K562 (cell line): ENCODE data around the gene PLCB1. TPM values are rescaled to one million over a fixed set of nuclear protein-coding genes. Genes with fewer than 3 reads are reported as not detected.

Experiments used
- ATAC-seq: fragments of 200-7000 bp; cut with Tn5 transposase; 3 replicates; pipeline ENCODE4 v1.9.1; 2020; ENCODE audit warnings: moderate library complexity
- BruUV-seq: library from RNA; stranded (reverse); fragments of 400-500 nt; replicated peaks from 2 replicates; lab custom pipeline; 2021; lab: Mats Ljungman, UMichigan
- CTCF ChIA-PET: fragments of 300-600 bp; formaldehyde crosslinking; extraction: SDS; loops from one replicate; lab custom pipeline; 2021; ENCODE audit warnings: low intra/inter-chr PET ratio; lab: Yijun Ruan, JAX
- POLR2A ChIA-PET: fragments of 300-600, 350-650 bp; sonication (Branson Sonifier 250); formaldehyde crosslinking; extraction: SDS; loops from one replicate; lab custom pipeline; 2021; ENCODE audit warnings: antibody characterized with exemption, inconsistent platforms; lab: Yijun Ruan, JAX
- DNase-seq, 4 experiments: peaks; one replicate each; pipeline versions ENCODE4 v3.0.0 to v3.0.0-alpha.2; 2011 to 2018; ENCODE audit warnings: low spot score in 3 of 4, mixed read lengths in 3 of 4; ENCODE audit errors: extremely low read depth in 1 of 4
- FAIRE-seq: peaks from 2 replicates; lab custom pipeline; 2011; peaks lifted over from hg19 to GRCh38; lab: Jason Lieb, UNC
- H2AFZ ChIP-seq: 2 replicates; pipeline ENCODE4 v1.6.0; 2011; ENCODE audit warnings: low read depth, low read length, control low read depth, inconsistent platforms
- H3K27ac ChIP-seq: fragments of 200-600 bp; 3 replicates; pipeline ENCODE4 v1.8.0; 2011; ENCODE audit warnings: low read depth, mild to moderate bottlenecking, control low read depth, inconsistent platforms, low read length, moderate library complexity, mixed read lengths; ENCODE audit errors: extremely low read depth
- H3K27me3 ChIP-seq, 2 experiments: fragments of 300-600 bp in 1 of 2; 2 replicates in 1 of 2; 3 replicates in 1 of 2; pipeline versions ENCODE4 v1.6.0 to v1.8.0; 2011; ENCODE audit warnings: inconsistent platforms in 2 of 2, low read length in 2 of 2, mild to moderate bottlenecking in 1 of 2, mixed read lengths in 1 of 2, moderate library complexity in 1 of 2; ENCODE audit not compliant: control insufficient read depth in 2 of 2, insufficient read depth in 2 of 2
- H3K36me3 ChIP-seq: fragments of 300-600 bp; 3 replicates; pipeline ENCODE4 v1.8.0; 2011; ENCODE audit warnings: mild to moderate bottlenecking, low read length, inconsistent platforms; ENCODE audit not compliant: control insufficient read depth, insufficient read depth
- H3K4me1 ChIP-seq, 2 experiments: fragments of 200-600 bp in 1 of 2; replicated peaks in 1 of 2; 2 replicates in 1 of 2; 3 replicates in 1 of 2; pipeline versions ENCODE4 v1.5.1 to v1.8.0; 2011; ENCODE audit warnings: inconsistent platforms in 2 of 2, low read length in 2 of 2, mild to moderate bottlenecking in 1 of 2, mixed read lengths in 1 of 2, moderate library complexity in 1 of 2; ENCODE audit not compliant: control insufficient read depth in 2 of 2, insufficient read depth in 2 of 2
- H3K4me2 ChIP-seq: 2 replicates; pipeline ENCODE4 v1.6.1; 2011; ENCODE audit warnings: low read length, control low read depth, inconsistent platforms, mixed read lengths; ENCODE audit not compliant: insufficient read depth
- H3K4me3 ChIP-seq: fragments of 200-600 bp; sonication (generic), shearing (Covaris generic); 2 replicates; pipeline ENCODE4 v1.5.1; 2016; ENCODE audit warnings: control low read depth, inconsistent platforms
- H3K79me2 ChIP-seq: fragments of 200-600 bp; 3 replicates; pipeline ENCODE4 v1.8.0; 2011; ENCODE audit warnings: low read length, inconsistent platforms; ENCODE audit not compliant: control insufficient read depth, insufficient read depth
- H3K9ac ChIP-seq, 2 experiments: 2 replicates each; pipeline versions ENCODE4 v1.6.0 to v1.6.1; 2011; ENCODE audit warnings: low read depth in 2 of 2, low read length in 2 of 2, control low read depth in 1 of 2, inconsistent platforms in 1 of 2, mild to moderate bottlenecking in 1 of 2, mixed read lengths in 1 of 2; ENCODE audit not compliant: insufficient read depth in 1 of 2
- H3K9me1 ChIP-seq: one replicate; pipeline ENCODE4 v1.6.0; 2011; ENCODE audit warnings: inconsistent platforms, mild to moderate bottlenecking, low read length, moderate library complexity; ENCODE audit not compliant: control insufficient read depth, insufficient read depth
- H3K9me3 ChIP-seq: replicated peaks from 2 replicates; pipeline ENCODE4 v1.5.1; 2011; ENCODE audit warnings: low read depth, low read length, inconsistent platforms; ENCODE audit not compliant: control insufficient read depth, insufficient read depth
- H4K20me1 ChIP-seq: replicated peaks from 2 replicates; pipeline ENCODE4 v1.6.1; 2011; ENCODE audit warnings: low read length, inconsistent platforms, mixed read lengths; ENCODE audit not compliant: control insufficient read depth, insufficient read depth
- BMI1 ChIP-seq: fragments of 150-350 bp; IDR thresholded peaks from 2 replicates; pipeline ENCODE4 v1.6.1; 2014; ENCODE audit warnings: low read length
- CAMTA2 ChIP-seq: fragments of 250-450 bp; sonication (Bioruptor Pico); conservative IDR thresholded peaks from 2 replicates; pipeline ENCODE4 v1.5.1; 2022
- CHD1 ChIP-seq: fragments of 200-600 bp; sonication (generic); IDR thresholded peaks from one replicate; pipeline ENCODE4 v1.6.1; 2012; ENCODE audit warnings: mild to moderate bottlenecking, moderate library complexity, low read length, inconsistent platforms
- CHD4 ChIP-seq: fragments of 200-600 bp; sonication (generic); IDR thresholded peaks from 3 replicates; pipeline ENCODE4 v1.6.1; 2012; ENCODE audit warnings: low read depth, mild to moderate bottlenecking, mixed read lengths, low read length, inconsistent platforms; ENCODE audit not compliant: insufficient read depth, insufficient replicate concordance, poor library complexity, severe bottlenecking
- FOXA1 ChIP-seq: fragments of 450-650 bp; IDR thresholded peaks from 2 replicates; pipeline ENCODE4 v1.6.1; 2016; ENCODE audit warnings: mild to moderate bottlenecking, borderline replicate concordance
- FOXK1 ChIP-seq: sonication (generic); formaldehyde crosslinking; IDR thresholded peaks from 2 replicates; pipeline ENCODE4 v1.8.0; 2022; ENCODE audit warnings: missing genetic modification reagents, mild to moderate bottlenecking, borderline replicate concordance
- HDAC1 ChIP-seq, 2 experiments: fragments of 450-650 bp; IDR thresholded peaks; 2 replicates each; pipeline ENCODE4 v1.6.1; 2016 to 2017; ENCODE audit warnings: inconsistent platforms in 1 of 2, mild to moderate bottlenecking in 1 of 2, moderate library complexity in 1 of 2
- KDM4B ChIP-seq, 2 experiments: fragments of 450-650 bp in 1 of 2; sonication (generic) in 1 of 2; IDR thresholded peaks; 2 replicates each; pipeline ENCODE4 v1.6.1; 2016 to 2017; ENCODE audit warnings: borderline replicate concordance in 2 of 2, antibody characterized with exemption in 1 of 2, low read depth in 1 of 2, mild to moderate bottlenecking in 1 of 2
- KDM5B ChIP-seq: fragments of 200-600 bp; sonication (generic); IDR thresholded peaks from 2 replicates; pipeline ENCODE4 v1.6.1; 2012; ENCODE audit warnings: low read depth, mild to moderate bottlenecking, moderate library complexity, low read length, control low read depth, inconsistent platforms; ENCODE audit not compliant: insufficient replicate concordance
- MCM3 ChIP-seq: fragments of 450-650 bp; IDR thresholded peaks from 2 replicates; pipeline ENCODE4 v1.6.1; 2016
- PRPF4 ChIP-seq: fragments of 200-400 bp; formaldehyde crosslinking; IDR thresholded peaks from one replicate; pipeline ENCODE4 v1.6.1; 2017; ENCODE audit warnings: low read length, low read depth, mild to moderate bottlenecking; ENCODE audit not compliant: insufficient read depth, poor library complexity, severe bottlenecking
- WHSC1 ChIP-seq: IDR thresholded peaks from one replicate; pipeline ENCODE4 v1.6.1; 2012; ENCODE audit warnings: low read length, control low read depth, inconsistent platforms
- XRCC3 ChIP-seq: fragments of 450-650 bp; IDR thresholded peaks from 2 replicates; pipeline ENCODE4 v1.6.1; 2017; ENCODE audit warnings: mild to moderate bottlenecking, moderate library complexity
- ZBTB7A ChIP-seq: IDR thresholded peaks from 2 replicates; pipeline ENCODE4 v1.6.1; 2011; ENCODE audit warnings: low read depth, mild to moderate bottlenecking, low read length, moderate library complexity, borderline replicate concordance; ENCODE audit not compliant: control insufficient read depth
- WGBS: fragments of 100-300 bp; shearing (Covaris generic); methylation state at CpG from one replicate; pipeline ENCODE4 v1.1.6; 2016; ENCODE audit warnings: low coverage, mixed read lengths; ENCODE audit not compliant: insufficient coverage; ENCODE audit errors: missing lambda C conversion rate; 5-methylcytosine and 5-hydroxymethylcytosine counted together
- in situ Hi-C: fragments of 300-500 bp; cut with MboI; formaldehyde crosslinking; loops from 4 replicates; pipeline ENCODE4 v1.15.0; 2018; ENCODE audit warnings: inconsistent platforms, mixed read lengths
- intact Hi-C: fragments of 100-400 bp; cut with micrococcal nuclease; formaldehyde crosslinking; loops from 2 replicates; pipeline ENCODE4 v1.14.2; 2022
- polyA plus RNA-seq, 8 experiments: library from polyadenylated mRNA; depleted of rRNA in 4 of 8; stranded (reverse) in 5 of 8; unstranded in 3 of 8; fragments of >200 nt; fragmentation: Nextera tagmentation in 2 of 8; fragmentation: Illumina TruSeq in 1 of 8; extraction: Ambion mirVana in 2 of 8; extraction: Trizol in 1 of 8; gene quantifications; 2 replicates each; pipeline versions ENCODE4 v1.2.1 to v1.2.3, GENCODE V29; 2011 to 2014; ENCODE audit warnings: inconsistent platforms in 1 of 8, missing spikeins in 1 of 8
- total RNA-seq, 7 experiments: library from RNA; depleted of rRNA in 6 of 7; stranded (reverse); fragments of >200 nt in 6 of 7; fragmentation: Illumina TruSeq in 2 of 7; extraction: Trizol in 2 of 7; gene quantifications; 2 replicates each; pipeline versions ENCODE4 v1.2.1 to v1.2.3, GENCODE V29; 2011 to 2021; ENCODE audit warnings: low replicate concordance in 1 of 7
- TF ChIP-seq, protein P1 (sequence below): fragments of 250-450 bp; sonication (Bioruptor Pico); IDR thresholded peaks from 2 replicates; pipeline ENCODE4 v1.4.0; 2020
- TF ChIP-seq, protein P2 (sequence below): fragments of 250-450 bp; sonication (Bioruptor Pico); IDR thresholded peaks from 2 replicates; pipeline ENCODE4 v1.4.0; 2020; ENCODE audit warnings: mild to moderate bottlenecking, moderate library complexity
- TF ChIP-seq, protein P3 (sequence below): IDR thresholded peaks from 2 replicates; pipeline ENCODE4 v1.6.1; 2011; ENCODE audit warnings: borderline replicate concordance, low read depth, mild to moderate bottlenecking, moderate library complexity, low read length; ENCODE audit not compliant: insufficient read depth, poor library complexity, severe bottlenecking

PLCB1 gene
- total and polyA plus RNA-seq, 9 of the 15 experiments (the other 6 are each of a cell fraction or from before 2014, with no cell fraction given), result 0.34 to 3.1 (median 1.3) TPM

DNA sequence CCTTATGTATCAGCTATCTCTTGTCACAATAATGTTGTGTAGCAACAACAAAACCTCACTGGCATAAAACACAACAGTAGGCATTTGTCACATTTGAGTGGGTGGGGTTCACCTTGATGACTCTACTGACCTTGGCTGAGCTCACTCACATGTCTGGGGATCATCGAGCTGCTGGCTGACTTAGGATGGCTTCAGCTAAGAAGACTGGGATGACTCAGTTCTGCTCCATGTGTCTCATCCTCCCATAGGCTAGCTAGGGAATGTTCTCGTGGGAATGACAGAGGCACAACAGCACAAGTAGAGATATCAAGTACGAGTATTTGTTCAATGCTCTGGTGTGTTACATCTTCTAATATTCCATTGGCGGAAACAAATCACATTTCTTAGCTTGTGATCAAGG lies 167.9 kb downstream of the PLCB1 start:
- no peak for FAIRE-seq
- BruUV-seq, result no TSS peak
- TF ChIP-seq CAMTA2 (CRISPR knock-in tag), result no peak
- no peak for TF ChIP-seq CHD1
- no peak for TF ChIP-seq HDAC1 (IDR thresholded peaks at IDR 0.05)
- TF ChIP-seq FOXA1, result no peak
- TF ChIP-seq, protein P1, sequence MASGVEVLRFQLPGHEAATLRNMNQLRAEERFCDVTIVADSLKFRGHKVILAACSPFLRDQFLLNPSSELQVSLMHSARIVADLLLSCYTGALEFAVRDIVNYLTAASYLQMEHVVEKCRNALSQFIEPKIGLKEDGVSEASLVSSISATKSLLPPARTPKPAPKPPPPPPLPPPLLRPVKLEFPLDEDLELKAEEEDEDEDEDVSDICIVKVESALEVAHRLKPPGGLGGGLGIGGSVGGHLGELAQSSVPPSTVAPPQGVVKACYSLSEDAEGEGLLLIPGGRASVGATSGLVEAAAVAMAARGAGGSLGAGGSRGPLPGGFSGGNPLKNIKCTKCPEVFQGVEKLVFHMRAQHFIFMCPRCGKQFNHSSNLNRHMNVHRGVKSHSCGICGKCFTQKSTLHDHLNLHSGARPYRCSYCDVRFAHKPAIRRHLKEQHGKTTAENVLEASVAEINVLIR (CRISPR knock-in tag), result no peak
- TF ChIP-seq MCM3, result no peak
- TF ChIP-seq ZBTB7A, result no peak
- no peak for TF ChIP-seq KDM4B (IDR thresholded peaks at IDR 0.05; ENCODE audit: borderline replicate concordance in 2 of 2, low read depth in 1 of 2)
- TF ChIP-seq XRCC3, result no peak
- no peak for TF ChIP-seq WHSC1
- TF ChIP-seq, protein P2, sequence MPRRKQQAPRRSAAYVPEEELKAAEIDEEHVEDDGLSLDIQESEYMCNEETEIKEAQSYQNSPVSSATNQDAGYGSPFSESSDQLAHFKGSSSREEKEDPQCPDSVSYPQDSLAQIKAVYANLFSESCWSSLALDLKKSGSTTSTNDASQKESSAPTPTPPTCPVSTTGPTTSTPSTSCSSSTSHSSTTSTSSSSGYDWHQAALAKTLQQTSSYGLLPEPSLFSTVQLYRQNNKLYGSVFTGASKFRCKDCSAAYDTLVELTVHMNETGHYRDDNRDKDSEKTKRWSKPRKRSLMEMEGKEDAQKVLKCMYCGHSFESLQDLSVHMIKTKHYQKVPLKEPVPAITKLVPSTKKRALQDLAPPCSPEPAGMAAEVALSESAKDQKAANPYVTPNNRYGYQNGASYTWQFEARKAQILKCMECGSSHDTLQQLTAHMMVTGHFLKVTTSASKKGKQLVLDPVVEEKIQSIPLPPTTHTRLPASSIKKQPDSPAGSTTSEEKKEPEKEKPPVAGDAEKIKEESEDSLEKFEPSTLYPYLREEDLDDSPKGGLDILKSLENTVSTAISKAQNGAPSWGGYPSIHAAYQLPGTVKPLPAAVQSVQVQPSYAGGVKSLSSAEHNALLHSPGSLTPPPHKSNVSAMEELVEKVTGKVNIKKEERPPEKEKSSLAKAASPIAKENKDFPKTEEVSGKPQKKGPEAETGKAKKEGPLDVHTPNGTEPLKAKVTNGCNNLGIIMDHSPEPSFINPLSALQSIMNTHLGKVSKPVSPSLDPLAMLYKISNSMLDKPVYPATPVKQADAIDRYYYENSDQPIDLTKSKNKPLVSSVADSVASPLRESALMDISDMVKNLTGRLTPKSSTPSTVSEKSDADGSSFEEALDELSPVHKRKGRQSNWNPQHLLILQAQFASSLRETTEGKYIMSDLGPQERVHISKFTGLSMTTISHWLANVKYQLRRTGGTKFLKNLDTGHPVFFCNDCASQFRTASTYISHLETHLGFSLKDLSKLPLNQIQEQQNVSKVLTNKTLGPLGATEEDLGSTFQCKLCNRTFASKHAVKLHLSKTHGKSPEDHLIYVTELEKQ (CRISPR knock-in tag), result no peak
- no peak for TF ChIP-seq KDM5B
- TF ChIP-seq FOXK1 (CRISPR knock-in tag), result no peak
- TF ChIP-seq, protein P3, sequence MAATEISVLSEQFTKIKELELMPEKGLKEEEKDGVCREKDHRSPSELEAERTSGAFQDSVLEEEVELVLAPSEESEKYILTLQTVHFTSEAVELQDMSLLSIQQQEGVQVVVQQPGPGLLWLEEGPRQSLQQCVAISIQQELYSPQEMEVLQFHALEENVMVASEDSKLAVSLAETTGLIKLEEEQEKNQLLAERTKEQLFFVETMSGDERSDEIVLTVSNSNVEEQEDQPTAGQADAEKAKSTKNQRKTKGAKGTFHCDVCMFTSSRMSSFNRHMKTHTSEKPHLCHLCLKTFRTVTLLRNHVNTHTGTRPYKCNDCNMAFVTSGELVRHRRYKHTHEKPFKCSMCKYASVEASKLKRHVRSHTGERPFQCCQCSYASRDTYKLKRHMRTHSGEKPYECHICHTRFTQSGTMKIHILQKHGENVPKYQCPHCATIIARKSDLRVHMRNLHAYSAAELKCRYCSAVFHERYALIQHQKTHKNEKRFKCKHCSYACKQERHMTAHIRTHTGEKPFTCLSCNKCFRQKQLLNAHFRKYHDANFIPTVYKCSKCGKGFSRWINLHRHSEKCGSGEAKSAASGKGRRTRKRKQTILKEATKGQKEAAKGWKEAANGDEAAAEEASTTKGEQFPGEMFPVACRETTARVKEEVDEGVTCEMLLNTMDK, result no peak
- no peak for TF ChIP-seq CHD4
- no peak for TF ChIP-seq PRPF4
- no peak for TF ChIP-seq BMI1

More for the DNA sequence above, 167.9 kb downstream of the PLCB1 start:
- H3K4me1 ChIP-seq, result no peaks in the 10 kb centered on the region
- CTCF ChIA-PET, result no interaction called here
- H4K20me1 ChIP-seq, result no peaks in the 10 kb centered on the region
- POLR2A ChIA-PET, result no interaction called here
- no peaks in the 10 kb centered on the region for H3K27me3 ChIP-seq
- intact Hi-C loops, result loop anchor here (10.0 kb wide), 1 partner anchor 255 kb away; no protein-coding TSS in a partner anchor
- H3K9ac ChIP-seq, result no peak overlapping the region
- no peak overlapping the region for H3K27ac ChIP-seq
- in situ Hi-C loops, result no loop called here
- no peak overlapping the region for H3K4me2 ChIP-seq
- H3K9me3 ChIP-seq, result no peaks in the 10 kb centered on the region
- 0% methylated on average over 4 of the region's 4 CpGs for whole genome bisulfite sequencing
- no peaks in the 10 kb centered on the region for H3K36me3 ChIP-seq
- no peak overlapping the region for H2AFZ ChIP-seq
- DNase-seq, result no peak
- H3K79me2 ChIP-seq, result no peaks in the 10 kb centered on the region
- H3K9me1 ChIP-seq, result no peaks in the 10 kb centered on the region
- H3K4me3 ChIP-seq, result no peak overlapping the region
- no peak for ATAC-seq
